Stimulated activated CD4-positive, alpha-beta T cell treated with anti-CD3 and anti-CD28 coated beads, Interleukin-12 subunit alpha, Interleukin-12 subunit beta, amount 100 ng/mL, for 48 hours (primary cell): Measurements from ENCODE around the gene KANK2.
"Not testable (repeated sequence)": the region's sequence is repeated elsewhere in the genome, so short reads cannot be mapped to it uniquely, and the experiment has no call there.

Experiments
- DNase-seq, 3 donors: peaks; one replicate each; pipeline ENCODE4 v3.0.0-alpha.2; 2020; ENCODE audit warnings: low read depth in 2 of 3, low spot score in 1 of 3

Gene KANK2

DNA sequence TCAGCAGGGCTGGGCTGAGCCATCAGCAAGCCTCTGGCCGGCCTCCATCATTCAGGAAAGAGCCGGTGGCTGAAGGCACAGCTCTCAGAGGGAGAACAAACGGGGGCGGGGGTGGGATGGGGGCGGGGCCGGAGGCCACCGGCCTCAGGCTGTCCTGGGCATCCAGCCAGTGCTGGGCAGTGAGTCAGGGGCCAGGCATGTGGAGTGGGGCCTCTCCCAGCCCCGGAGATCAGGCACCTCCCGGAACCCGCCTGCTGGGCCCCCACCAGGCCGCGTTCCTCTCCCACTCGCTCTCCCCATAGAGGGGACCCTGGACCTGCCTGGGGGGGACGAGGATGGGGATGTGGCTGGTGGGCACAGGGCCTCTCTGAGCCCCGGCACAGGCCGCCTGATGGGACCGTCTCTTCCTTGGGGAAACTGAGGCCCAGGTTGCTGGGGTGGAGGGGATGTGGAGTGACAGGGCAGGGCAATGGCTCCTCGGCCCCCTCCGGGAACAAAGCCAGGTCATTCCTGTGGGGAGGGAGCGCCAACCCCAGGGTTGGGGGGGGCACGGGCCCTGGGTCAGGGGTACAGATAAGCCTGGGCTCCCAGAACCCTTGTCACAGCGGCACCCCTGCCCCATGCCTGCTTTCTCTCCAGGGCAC is 54.7 kb downstream of the KANK2 start:
- no peak for DNase-seq

DNA sequence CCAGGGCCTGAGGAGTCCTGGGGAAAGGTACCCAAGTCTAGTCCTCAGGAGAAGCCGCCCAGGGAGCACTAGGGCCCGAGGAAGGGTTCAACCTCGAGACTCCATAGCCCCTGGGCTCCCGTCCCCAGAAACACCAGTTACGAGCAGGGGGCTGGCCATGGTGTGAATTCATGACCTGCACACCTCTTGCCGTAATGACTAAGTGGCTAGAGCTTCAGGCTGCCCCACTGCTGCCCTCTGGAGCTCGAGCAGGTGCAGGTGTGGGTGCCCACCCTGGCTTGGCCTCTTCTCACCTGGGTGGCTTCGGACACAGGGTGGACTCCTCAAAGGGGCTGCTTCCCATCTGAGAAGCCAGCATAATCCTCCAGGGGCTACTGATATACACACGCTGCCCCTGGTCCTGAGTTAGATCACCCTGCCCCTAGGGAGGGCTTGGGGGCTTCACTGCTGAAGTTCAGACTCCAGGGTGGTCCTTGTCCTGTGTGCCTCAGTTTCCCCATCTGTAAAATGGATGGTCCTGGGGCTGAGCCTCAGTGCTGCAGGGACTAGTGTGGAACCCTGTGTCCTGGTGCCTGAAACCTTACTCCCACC is 55.3 kb downstream of the KANK2 start:
- DNase-seq, result no peak

DNA sequence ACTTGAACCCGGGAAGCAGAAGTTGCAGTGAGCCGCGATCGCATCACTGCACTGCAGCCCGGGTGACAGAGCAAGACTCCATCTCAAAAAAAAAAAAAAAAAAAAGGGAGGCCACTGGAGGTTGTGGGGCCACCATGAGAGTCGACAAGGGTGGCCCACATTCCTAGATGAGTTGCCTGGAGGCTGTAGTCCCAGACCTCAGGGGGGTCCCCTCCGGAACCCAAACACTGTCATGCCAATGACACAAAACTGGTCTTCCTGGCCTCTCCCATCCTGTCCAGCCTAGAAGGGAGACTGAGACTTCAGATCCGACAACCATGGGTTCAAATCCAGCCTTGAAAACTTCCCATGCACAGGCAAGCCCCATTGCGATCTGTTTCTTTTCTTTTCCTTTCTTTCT is 56.4 kb downstream of the KANK2 start:
- DNase-seq, result no peak

DNA sequence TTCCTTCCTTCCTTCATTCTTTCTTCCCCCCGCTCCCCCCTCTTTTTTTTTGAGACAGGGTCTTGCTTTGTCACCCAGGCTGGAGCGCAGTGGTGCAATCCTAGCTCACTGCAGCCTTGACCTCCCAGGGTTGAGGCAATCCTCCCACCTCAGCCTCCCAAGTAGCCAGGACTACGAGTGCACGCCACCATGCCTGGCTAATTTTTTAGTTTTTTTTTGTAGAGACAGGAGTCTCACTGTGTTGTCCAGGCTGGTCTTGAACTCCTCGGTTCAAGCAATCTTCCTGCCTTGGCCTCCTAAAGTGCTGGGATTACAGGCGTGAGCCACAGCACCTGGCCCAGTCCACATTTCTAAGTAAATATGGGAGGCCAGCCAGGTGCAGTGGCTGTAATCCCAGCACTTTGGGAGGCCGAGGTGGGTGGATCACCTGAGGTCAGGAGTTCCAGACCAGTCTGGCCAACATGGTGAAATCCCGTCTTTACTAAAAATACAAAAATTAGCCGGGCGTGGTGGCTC is 57.3 kb downstream of the KANK2 start:
- not testable (repeated sequence) for DNase-seq

DNA sequence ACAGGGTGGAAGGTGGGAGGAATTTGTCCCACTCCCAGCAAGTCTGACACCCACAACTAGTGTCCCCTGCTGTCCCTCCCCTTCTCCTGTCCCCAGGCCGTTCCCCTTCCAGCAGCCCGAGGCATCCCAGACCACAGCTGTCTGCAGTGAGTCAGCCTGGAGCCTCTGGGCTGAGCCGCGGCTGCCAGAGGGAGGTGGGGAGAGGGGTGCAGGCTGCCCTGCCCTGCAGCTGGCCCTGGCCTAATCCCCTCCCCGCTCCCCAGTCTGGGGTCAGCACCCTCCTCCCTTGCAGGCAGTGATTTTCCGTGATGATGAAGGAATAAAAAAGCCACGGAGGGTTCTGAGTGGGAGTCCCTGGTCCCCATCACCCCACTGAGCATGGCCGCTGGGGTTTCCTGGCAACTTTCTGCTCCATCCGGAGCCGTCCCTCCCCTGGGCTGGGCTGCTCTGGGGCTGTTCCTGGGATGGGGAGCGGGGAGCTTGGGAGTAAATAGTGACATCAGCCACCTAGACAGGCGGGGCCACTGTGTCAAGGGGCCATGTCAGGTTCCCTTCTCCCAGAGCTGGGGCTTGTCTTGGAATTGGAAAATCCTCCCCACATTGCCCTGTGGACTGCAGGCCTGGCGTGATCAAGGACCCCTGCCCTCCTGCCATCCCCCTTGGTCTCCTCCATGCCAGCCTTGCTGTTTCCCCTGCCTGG is 58.6 kb downstream of the KANK2 start:
- DNase-seq, result no peak

DNA sequence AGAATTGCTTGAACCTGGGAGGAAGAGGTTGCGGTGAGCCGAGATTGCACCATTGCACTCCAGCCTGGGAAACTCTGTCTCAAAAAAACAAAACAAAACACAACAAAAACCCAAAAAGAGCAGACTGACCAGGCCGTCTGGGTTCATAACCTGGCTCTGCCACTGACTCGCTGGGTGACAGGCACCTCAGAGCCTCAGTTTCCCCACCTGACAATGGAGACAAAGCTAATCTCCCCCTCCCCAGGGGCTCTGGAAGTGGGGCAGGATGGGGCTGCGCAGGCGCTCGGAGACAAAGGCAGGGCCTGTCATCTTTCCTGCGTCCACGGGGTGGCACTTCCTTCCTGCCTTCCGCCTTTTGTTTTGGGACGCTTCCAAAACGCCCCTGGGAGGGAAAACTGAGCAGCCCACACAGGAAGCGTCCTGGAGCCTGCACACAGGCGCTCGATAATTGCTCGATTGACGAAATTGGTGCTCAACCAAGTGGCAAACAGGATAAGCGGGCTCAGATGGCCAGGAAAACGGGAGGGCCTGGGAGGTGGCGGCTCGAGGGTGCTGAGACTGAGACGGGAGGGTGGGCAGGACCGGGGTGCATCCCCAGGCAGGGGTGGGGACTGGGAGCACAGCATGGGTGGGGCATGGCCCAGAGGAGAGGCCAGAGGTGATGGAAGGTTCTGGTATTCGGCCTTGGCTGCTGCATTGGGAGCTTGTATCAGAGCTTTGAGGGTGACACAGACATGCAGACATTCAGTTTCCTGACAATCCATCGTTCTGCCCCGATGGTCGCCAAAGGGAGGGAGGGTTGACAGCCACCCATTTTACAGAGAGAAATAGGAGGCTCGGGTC is 59.6 kb downstream of the KANK2 start:
- DNase-seq, result peak; percentile 24 to 55 (median 48)

DNA sequence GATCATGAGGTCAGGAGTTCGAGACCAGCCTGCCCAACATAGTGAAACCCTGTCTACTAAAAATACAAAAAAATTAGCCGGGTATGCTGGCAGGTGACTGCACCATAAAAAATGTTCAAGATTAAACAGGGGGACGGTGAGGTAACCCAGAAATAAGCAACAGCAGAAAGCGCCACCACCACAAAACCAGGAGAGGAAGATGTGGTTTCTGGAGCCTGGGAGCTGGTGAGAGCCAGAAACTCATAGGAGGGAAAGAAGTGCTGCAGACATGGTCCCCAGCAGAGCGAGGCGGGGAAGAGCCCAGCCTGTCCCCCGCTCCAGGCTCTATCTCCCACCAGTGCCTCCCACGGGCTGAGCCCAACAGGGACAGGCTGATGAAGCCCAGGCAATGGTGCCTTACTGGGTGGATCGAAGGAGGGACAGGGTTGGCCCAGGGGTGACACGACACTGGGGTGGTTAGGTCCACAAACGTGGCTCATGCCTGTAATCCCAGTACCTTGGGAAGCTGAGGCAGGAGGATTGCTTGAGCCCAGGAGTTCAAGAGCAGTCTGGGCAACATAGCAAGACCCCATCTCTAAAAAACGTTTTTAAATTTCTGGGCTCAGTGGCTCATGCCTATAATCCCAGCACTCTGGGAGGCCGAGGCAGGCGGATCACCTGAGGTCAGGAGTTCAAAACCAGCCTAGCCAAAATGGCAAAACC is 60.8 kb downstream of the KANK2 start:
- no peak for DNase-seq

DNA sequence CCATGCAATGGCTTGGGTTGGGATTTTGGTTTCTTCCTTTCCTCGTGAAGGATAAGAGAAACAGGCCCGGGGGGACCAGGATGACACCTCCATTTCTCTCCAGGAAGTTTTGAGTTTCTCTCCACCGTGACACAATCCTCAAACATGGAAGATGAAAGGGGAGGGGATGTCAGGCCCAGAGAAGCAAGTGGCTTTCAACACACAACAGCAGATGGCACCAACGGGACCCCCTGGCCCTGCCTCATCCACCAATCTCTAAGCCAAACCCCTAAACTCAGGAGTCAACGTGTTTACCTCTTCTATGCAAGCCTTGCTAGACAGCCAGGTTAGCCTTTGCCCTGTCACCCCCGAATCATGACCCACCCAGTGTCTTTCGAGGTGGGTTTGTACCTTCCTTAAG is 65.9 kb downstream of the KANK2 start:
- DNase-seq, result no peak

DNA sequence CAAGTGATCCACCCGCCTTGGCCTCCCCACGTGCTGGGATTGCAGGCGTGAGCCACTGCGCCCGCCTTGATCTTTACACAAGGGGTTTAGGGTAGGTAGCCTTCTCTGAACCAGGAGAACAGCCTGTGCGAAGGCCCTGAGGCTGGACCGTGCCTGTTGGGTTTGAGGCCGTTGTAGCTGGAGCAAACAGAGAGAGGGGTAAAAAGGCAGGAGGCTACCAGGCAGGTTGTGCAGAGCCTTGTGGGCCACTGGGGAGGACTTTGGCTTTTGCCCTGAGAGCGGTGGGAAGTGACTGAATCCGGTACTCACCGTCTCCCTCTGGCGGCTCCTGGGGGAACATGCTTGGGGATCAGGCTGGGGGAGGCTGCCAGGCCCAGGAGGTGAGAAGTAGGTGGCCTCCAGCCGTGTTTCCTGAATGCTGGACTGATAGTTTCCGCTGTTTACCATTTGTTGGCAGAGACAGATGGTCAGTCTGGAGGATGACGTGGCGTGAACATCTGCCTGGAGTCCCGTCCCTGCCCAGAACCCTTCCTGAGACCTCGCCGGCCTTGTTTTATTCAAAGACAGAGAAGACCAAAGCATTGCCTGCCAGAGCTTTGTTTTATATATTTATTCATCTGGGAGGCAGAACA is 66.4 kb downstream of the KANK2 start:
- DNase-seq, result peak; percentile 51 to 69 (median 67)

DNA sequence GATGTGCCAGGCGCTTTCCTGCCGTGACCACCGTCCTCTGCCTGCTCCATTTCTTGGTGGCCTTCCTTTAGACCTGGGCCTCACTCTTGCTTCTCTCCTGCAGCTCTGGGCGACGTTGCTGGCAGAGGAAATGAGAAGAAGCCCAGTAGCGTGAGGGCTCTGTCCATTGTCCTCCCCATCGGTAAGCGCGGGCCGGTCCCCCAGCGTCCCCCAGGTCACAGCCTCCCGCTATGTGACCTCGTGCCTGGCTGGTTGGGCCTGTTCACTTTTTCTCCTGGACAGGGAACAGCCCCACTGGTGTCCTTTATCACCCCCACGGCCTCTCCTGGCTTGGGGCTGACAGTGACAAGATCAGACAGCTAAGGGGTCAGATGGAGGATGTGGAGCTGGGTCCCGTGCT is 69.4 kb downstream of the KANK2 start:
- DNase-seq, result no peak

DNA sequence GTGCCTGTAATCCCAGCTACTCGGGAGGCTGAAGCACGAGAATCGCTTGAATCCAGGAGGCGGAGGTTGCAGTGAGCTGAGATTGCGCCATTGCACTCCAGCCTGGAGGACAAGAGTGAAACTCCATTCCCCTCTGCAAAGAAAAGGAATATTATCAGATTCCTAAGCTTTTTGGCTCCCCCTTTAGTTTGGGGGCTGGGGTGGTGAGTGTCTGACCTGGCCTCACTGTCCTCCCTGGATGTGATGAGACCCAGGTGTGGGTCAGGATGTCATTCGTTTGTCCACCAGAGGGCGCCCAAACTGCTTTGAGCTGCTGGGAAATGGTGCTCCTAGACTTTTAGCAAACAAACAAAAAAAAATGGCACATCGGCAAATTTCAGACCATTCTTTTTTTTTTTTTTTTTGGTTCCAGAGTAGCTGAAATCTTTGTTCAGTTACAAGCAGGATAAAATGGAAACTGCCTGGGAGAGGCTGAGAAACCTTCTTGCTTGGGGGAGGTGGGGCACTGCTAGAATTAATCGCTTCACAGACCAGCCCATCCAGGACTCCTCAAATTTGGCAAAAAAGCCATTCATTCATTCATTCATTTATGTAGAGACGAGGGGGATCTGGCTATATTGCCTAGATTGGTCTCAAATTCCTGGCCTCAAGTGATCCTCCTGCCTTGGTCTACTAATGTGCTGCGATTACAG is 71.2 kb downstream of the KANK2 start:
- peak; percentile 48 to 86 (median 69) for DNase-seq

DNA sequence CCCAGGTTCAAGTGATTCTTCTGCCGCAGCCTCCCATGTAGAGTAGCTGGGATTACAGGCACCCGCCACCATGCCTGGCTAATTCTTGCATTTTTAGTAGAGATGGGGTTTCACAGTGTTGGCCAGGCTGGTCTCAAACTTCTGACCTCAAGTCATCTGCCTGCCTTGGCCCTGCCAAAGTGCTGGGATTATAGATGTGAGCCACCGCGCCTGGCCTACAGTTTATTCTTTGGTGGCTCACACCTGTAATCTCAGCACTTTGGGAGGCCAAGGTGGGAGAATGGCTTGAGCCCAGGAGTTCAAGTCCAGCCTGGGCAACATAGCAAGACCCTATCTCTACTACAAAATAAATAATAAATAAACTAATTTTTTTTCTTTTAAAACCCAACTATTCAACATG is 73.2 kb downstream of the KANK2 start:
- not testable (repeated sequence) for DNase-seq

DNA sequence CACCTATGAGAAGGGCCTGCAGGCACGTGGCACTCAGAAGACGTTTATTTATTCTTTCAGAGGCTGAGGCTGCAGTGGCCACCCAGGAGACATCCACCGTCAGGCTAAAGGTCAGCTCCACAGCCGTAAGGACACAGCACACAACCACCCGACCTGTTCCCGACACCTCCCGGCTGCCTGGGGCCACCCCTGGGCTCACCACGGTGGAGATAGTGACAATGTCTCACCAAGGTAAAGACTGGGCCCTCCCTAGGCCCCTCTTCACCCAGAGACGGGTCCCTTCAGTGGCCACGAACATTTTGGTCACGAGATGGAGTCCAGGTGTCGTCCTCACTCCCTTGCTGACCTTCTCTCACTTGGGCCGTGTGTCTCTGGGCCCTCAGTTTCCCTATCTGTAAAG is 74.2 kb downstream of the KANK2 start:
- no peak for DNase-seq

DNA sequence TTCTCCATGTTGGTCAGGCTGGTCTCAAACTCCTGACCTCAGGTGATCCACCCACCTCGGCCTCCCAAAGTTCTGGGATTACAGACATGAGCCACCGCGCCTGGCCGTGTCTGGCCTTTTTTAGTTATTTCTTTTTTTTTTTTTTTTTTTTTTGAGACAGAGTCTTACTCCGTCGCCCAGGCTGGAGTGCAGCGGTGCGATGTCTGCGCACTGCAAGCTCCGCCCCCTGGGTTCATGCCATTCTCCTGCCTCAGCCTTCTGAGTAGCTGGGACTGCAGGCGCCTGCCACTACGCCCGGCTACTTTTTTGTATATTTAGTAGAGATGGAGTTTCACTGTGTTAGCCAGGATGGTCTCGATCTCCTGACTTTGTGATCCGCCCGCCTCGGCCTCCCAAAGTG is 75.4 kb downstream of the KANK2 start:
- not testable (repeated sequence) for DNase-seq

DNA sequence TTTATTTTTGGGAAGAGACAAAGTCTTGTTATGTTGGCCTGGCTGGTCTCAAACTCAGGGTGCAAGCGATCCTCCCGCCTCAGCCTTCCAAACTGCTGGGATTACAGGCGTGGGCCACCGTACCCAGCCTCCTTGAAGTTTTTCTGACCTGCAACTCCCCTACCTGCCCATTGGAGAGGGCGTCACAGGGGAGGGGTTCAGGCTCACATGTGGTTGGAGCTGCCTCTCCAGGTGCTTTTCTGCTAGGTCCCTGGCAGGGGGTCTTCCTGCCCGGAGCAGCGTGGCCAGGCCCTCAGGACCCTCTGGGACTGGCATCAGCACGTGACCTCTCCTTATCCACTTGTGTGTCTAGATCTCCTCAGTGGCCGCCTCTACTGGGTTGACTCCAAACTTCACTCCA is 80.8 kb downstream of the KANK2 start:
- no peak for DNase-seq

DNA sequence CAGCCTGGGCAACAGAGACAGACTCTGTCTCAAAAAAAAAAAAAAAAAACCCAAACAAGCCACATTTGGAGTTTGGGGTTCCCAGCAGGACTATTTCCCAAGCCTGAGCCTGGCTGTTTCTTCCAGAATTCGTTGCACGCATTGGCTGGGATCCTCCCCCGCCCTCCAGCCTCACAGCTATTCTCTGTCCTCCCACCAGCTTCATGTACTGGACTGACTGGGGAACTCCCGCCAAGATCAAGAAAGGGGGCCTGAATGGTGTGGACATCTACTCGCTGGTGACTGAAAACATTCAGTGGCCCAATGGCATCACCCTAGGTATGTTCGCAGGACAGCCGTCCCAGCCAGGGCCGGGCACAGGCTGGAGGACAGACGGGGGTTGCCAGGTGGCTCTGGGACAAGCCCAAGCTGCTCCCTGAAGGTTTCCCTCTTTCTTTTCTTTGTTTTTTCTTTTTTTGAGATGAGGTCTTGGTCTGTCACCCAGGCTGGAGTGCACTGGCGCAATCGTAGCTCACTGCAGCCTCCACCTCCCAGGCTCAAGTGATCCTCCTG is 81.4 kb downstream of the KANK2 start:
- DNase-seq, result no peak

DNA sequence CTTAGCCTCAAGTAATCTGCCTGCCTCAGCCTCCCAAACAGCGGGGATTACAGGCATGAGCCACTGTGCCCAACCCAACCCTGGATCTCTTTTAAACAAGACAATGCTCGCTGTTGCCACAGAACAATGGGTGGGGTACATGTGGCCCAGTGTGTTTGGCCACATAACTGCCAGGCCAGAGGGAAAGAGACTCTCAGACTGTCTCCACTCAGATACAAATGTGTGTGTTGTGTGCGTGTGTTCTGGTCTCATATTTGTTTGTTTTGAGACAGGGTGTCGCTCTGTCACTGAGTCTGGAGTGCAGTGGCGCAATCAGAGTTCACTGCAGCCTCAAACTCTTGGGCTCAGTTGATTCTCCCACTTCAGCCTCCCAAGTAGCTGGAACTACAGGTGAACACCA is 82.3 kb downstream of the KANK2 start:
- DNase-seq, result no peak
